GM12878 (cell line): ENCODE data around the gene FZD10. TPM values are rescaled to one million over a fixed set of nuclear protein-coding genes. Genes with fewer than 3 reads are reported as not detected.

Experiments
- ATAC-seq: fragments of 200-7000 bp; cut with Tn5 transposase; 3 replicates; pipeline ENCODE4 v1.9.1; 2020; ENCODE audit warnings: mild to moderate bottlenecking, moderate library complexity
- BruUV-seq: library from RNA; stranded (reverse); fragments of 400-500 nt; replicated peaks from 2 replicates; lab custom pipeline; 2021; lab: Mats Ljungman, UMichigan
- CTCF ChIA-PET: fragments of 300-600 bp; sonication (Branson Sonifier 250); formaldehyde crosslinking; extraction: SDS; loops from one replicate; lab custom pipeline; 2021; ENCODE audit warnings: inconsistent platforms; lab: Yijun Ruan, JAX
- POLR2A ChIA-PET: fragments of 350-600 bp; formaldehyde crosslinking; extraction: SDS; loops from one replicate; lab custom pipeline; 2021; ENCODE audit warnings: inconsistent platforms; lab: Charles Lee
- RAD21 ChIA-PET: fragments of 300-600 bp; sonication (Branson Sonifier 250); formaldehyde crosslinking; loops from one replicate; lab custom pipeline; 2023; ENCODE audit warnings: antibody characterized with exemption; ENCODE audit not compliant: unreplicated experiment; lab: Charles Lee
- SMC1A ChIA-PET: fragments of 300-600 bp; sonication (Branson Sonifier 250); formaldehyde crosslinking; loops from one replicate; lab custom pipeline; 2023; ENCODE audit not compliant: unreplicated experiment, uncharacterized antibody; lab: Charles Lee
- DNase-seq: peaks from one replicate; pipeline ENCODE4 v3.0.0-alpha.2; 2011; ENCODE audit warnings: low read depth, low spot score
- FAIRE-seq: peaks from 3 replicates; lab custom pipeline; 2011; peaks lifted over from hg19 to GRCh38; lab: Jason Lieb, UNC
- H2AFZ ChIP-seq: 2 replicates; pipeline ENCODE4 v1.6.0; 2011; ENCODE audit warnings: low read depth, low read length, control low read depth; ENCODE audit not compliant: control insufficient read depth
- H3K27ac ChIP-seq: 2 replicates; pipeline ENCODE4 v1.5.1; 2011; ENCODE audit warnings: control low read depth; ENCODE audit not compliant: control insufficient read depth, insufficient read depth
- H3K27me3 ChIP-seq, 2 experiments: replicated peaks in 1 of 2; 2 replicates each; pipeline versions ENCODE4 v1.6.0 to v1.6.1; 2011; ENCODE audit warnings: low read length in 1 of 2; ENCODE audit not compliant: control insufficient read depth in 2 of 2, insufficient read depth in 2 of 2
- H3K36me3 ChIP-seq, 2 experiments: 2 replicates each; pipeline ENCODE4 v1.5.1; 2011; ENCODE audit warnings: low read length in 1 of 2; ENCODE audit not compliant: control insufficient read depth in 2 of 2, insufficient read depth in 2 of 2
- H3K4me1 ChIP-seq: 2 replicates; pipeline ENCODE4 v1.6.1; 2011; ENCODE audit warnings: mild to moderate bottlenecking, low read length, moderate library complexity, mixed read lengths; ENCODE audit not compliant: control insufficient read depth, insufficient read depth
- H3K4me2 ChIP-seq: 2 replicates; pipeline ENCODE4 v1.6.0; 2011; ENCODE audit warnings: control low read depth; ENCODE audit not compliant: control insufficient read depth, insufficient read depth
- H3K4me3 ChIP-seq: fragments of 200-600 bp; sonication (generic); 2 replicates; pipeline ENCODE4 v1.5.1; 2016
- H3K79me2 ChIP-seq: 2 replicates; pipeline ENCODE4 v1.6.0; 2011; ENCODE audit warnings: low read length; ENCODE audit not compliant: control insufficient read depth, insufficient read depth
- H3K9ac ChIP-seq: 2 replicates; pipeline ENCODE4 v1.8.0; 2011; ENCODE audit warnings: low read length, control low read depth, mixed read lengths; ENCODE audit not compliant: control insufficient read depth, insufficient read depth
- H3K9me3 ChIP-seq: replicated peaks from 3 replicates; pipeline ENCODE4 v1.5.1; 2011; ENCODE audit warnings: mild to moderate bottlenecking, low read length; ENCODE audit not compliant: control insufficient read depth, insufficient read depth
- H4K20me1 ChIP-seq: 2 replicates; pipeline ENCODE4 v1.6.0; 2011; ENCODE audit not compliant: control insufficient read depth, insufficient read depth
- ETV6 ChIP-seq, 2 experiments: fragments of 450-650 bp in 1 of 2; IDR thresholded peaks in 1 of 2; conservative IDR thresholded peaks in 1 of 2; 2 replicates each; pipeline ENCODE4 v1.6.1; 2014; ENCODE audit warnings: antibody characterized with exemption in 1 of 2, borderline replicate concordance in 1 of 2, low read depth in 1 of 2, mild to moderate bottlenecking in 1 of 2, moderate library complexity in 1 of 2
- KAT2A ChIP-seq: conservative IDR thresholded peaks from 2 replicates; pipeline ENCODE4 v1.6.1; 2011; ENCODE audit warnings: low read depth, low read length; ENCODE audit not compliant: control insufficient read depth
- NFYA ChIP-seq: IDR thresholded peaks from 2 replicates; pipeline ENCODE4 v1.6.1; 2011; ENCODE audit warnings: low read depth, mild to moderate bottlenecking, low read length, improper control_type of control experiment, borderline replicate concordance
- POU2F2 ChIP-seq: IDR thresholded peaks from 3 replicates; pipeline ENCODE4 v1.6.1; 2011; ENCODE audit warnings: low read depth, mild to moderate bottlenecking, low read length, borderline replicate concordance
- RELB ChIP-seq: fragments of 450-650 bp; IDR thresholded peaks from 2 replicates; pipeline ENCODE4 v1.6.1; 2017; ENCODE audit warnings: low read depth, mild to moderate bottlenecking, moderate library complexity
- STAT1 ChIP-seq: fragments of 450-650 bp; conservative IDR thresholded peaks from 2 replicates; pipeline ENCODE4 v1.6.1; 2014; ENCODE audit warnings: antibody characterized with exemption, mild to moderate bottlenecking
- TAF1 ChIP-seq: IDR thresholded peaks from 2 replicates; pipeline ENCODE4 v1.6.1; 2011; ENCODE audit warnings: mild to moderate bottlenecking, low read depth, low read length, borderline replicate concordance
- USF1 ChIP-seq: IDR thresholded peaks from 2 replicates; pipeline ENCODE4 v1.6.1; 2011; ENCODE audit warnings: borderline replicate concordance, low read depth, mild to moderate bottlenecking, moderate library complexity, mixed read lengths, low read length; ENCODE audit not compliant: insufficient read depth; ENCODE audit errors: extremely low read length
- ZBTB33 ChIP-seq: fragments of 450-650 bp; IDR thresholded peaks from 2 replicates; pipeline ENCODE4 v1.6.1; 2017; ENCODE audit warnings: mild to moderate bottlenecking
- ZNF384 ChIP-seq: IDR thresholded peaks from 2 replicates; pipeline ENCODE4 v1.6.1; 2012; ENCODE audit warnings: low read depth, mild to moderate bottlenecking, low read length, improper control_type of control experiment, borderline replicate concordance
- ZNF592 ChIP-seq: fragments of 450-650 bp; IDR thresholded peaks from 2 replicates; pipeline ENCODE4 v1.6.1; 2017; ENCODE audit warnings: mild to moderate bottlenecking, moderate library complexity
- ZNF622 ChIP-seq: fragments of 450-650 bp; IDR thresholded peaks from 2 replicates; pipeline ENCODE4 v1.6.1; 2017; ENCODE audit warnings: mild to moderate bottlenecking, inconsistent platforms
- WGBS: methylation state at CpG from one replicate; pipeline ENCODE4 v1.1.6; 2016; ENCODE audit warnings: low lambda C conversion rate; ENCODE audit not compliant: insufficient replicate concordance, insufficient coverage; ENCODE audit errors: missing lambda C conversion rate; 5-methylcytosine and 5-hydroxymethylcytosine counted together
- in situ Hi-C: fragments of 300-500 bp; cut with MboI; formaldehyde crosslinking; loops from 9 replicates; pipeline ENCODE4 v1.14.3; 2018; ENCODE audit warnings: mixed read lengths
- intact Hi-C: fragments of 100-400 bp; cut with micrococcal nuclease; formaldehyde crosslinking; loops from one replicate; pipeline ENCODE4 v1.14.2; 2022; ENCODE audit not compliant: unreplicated experiment
- polyA plus RNA-seq, 11 experiments: library from polyadenylated mRNA; depleted of rRNA in 4 of 11; unstranded in 6 of 11; stranded (reverse) in 5 of 11; fragments of >200 nt; fragmentation: Nextera tagmentation in 4 of 11; fragmentation: Illumina TruSeq in 1 of 11; extraction: Ambion mirVana in 4 of 11; extraction: Trizol in 1 of 11; gene quantifications; 1 replicate in 1 of 11; 2 replicates in 10 of 11; pipeline versions ENCODE4 v1.2.1 to v1.2.3, GENCODE V29; 2011 to 2016; ENCODE audit warnings: inconsistent platforms in 2 of 11, missing spikeins in 2 of 11, low read depth in 1 of 11
- total RNA-seq, 4 experiments: library from RNA; depleted of rRNA in 3 of 4; stranded (reverse); fragments of >200 nt in 3 of 4; fragmentation: Illumina TruSeq in 1 of 4; extraction: Trizol in 1 of 4; gene quantifications; 2 replicates each; pipeline versions ENCODE4 v1.2.1 to v1.2.3, GENCODE V29; 2013 to 2021

Gene FZD10
- total and polyA plus RNA-seq, 10 of the 15 experiments (the other 5 are each of a cell fraction or from before 2014, with no cell fraction given) = not detected

- intact Hi-C loops (no loop called here), in situ Hi-C loops (no loop called here)
- no peaks in the 10 kb centered on the region for H4K20me1 ChIP-seq
- H2AFZ ChIP-seq = no peak overlapping the region
- ChIA-PET POLR2A (no interaction called here), SMC1A (no interaction called here), CTCF (no interaction called here), RAD21 (no interaction called here)
- 9% methylated on average over 11 of the region's 11 CpGs for WGBS
- H3K27ac ChIP-seq = no peak overlapping the region
- no peaks in the 10 kb centered on the region for H3K4me1 ChIP-seq
- ATAC-seq = no peak
- no peaks in the 10 kb centered on the region; the same call in 2 of the 3 replicates for H3K9me3 ChIP-seq
- H3K9ac ChIP-seq = no peak overlapping the region
- no peaks in the 10 kb centered on the region for H3K27me3 ChIP-seq
- no peak for FAIRE-seq
- no peaks in the 10 kb centered on the region for H3K79me2 ChIP-seq
- H3K4me2 ChIP-seq = no peak overlapping the region
- no peak for DNase-seq
- no TSS peak for BruUV-seq
- no peaks in the 10 kb centered on the region for H3K36me3 ChIP-seq
- H3K4me3 ChIP-seq = no peak overlapping the region
- TF ChIP-seq ZNF622 (no peak), NFYA (no peak), STAT1 (no peak), RELB (no peak), POU2F2 (no peak), ETV6 (conservative IDR thresholded peaks at IDR 0.05 in 1 of 2, IDR thresholded peaks at IDR 0.05 in 1 of 2; ENCODE audit: borderline replicate concordance in 1 of 2, low read depth in 1 of 2) (no peak), ZBTB33 (no peak), KAT2A (no peak), ZNF384 (no peak), ZNF592 (no peak), USF1 (no peak), TAF1 (no peak)
Measured at GRCh38 chr12:130121226-130122000, 40.9 kb upstream of the FZD10 start.
